Left renal cortex interstitium (tissue), 4 donors: ENCODE results near the gene ARMC7. TPM values are rescaled to one million over a fixed set of nuclear protein-coding genes. Genes with fewer than 3 reads are reported as not detected.
A peak's percentile ranks its signal among the peaks of the same experiment; 100 is the strongest.

ENCODE experiments used
- DNase-seq, 4 donors: peaks; one replicate each; pipeline ENCODE4 v3.0.0-alpha.2; 2013; ENCODE audit warnings: low read depth in 4 of 4, low spot score in 2 of 4, missing footprints in 1 of 4
- polyA plus RNA-seq, 4 donors: library from polyadenylated mRNA; unstranded; fragments of 120-200 nt; gene quantifications; one replicate each; pipeline ENCODE4 v1.2.1, GENCODE V29; 2013; ENCODE audit not compliant: insufficient read length in 4 of 4

Gene ARMC7
- polyA plus RNA-seq, 4 donors = 16.6 to 21.5 (median 17.4) TPM

- peak in 1 of 4 donors; percentile 32 for DNase-seq
These were observed 32.1 kb upstream of the ARMC7 start for GRCh38 chr17:75077496-75078283.

DNA sequence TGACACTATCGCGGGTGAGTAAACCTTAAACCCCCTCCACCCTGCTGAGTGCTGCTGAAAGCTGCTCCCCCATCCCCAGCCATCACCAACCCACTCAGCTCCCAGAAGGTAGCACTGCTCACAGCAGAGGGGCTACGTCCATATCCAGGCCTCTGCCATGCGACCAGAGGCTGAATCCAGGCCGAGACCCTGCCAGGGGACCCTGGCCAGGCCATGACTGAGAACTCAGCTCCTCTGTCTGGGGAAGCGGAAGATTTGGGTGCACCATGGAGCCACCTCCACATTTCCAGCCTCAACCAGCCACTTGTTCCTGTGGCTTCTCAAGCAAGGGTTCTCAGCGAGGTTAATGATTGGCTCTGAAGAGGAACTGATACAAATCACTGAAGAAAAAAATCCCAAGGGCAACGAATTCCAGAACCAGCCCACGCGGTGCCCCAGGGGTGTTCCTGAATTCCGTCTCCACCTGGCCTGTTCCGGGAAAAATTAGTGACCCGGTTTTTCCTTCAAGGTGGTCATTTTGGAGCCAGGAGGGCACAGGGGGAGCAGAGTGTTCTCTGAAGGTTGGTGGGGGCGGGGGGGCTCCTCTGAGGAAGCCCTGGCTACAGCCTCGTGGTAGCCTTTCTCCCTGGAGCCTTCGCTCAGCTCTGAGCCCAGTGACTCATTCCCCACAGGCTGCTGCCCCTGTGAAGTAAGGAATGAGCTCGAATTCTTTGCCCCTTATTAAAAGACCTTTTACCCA, 31.3 kb upstream of the ARMC7 start:
- DNase-seq = no peak

DNA sequence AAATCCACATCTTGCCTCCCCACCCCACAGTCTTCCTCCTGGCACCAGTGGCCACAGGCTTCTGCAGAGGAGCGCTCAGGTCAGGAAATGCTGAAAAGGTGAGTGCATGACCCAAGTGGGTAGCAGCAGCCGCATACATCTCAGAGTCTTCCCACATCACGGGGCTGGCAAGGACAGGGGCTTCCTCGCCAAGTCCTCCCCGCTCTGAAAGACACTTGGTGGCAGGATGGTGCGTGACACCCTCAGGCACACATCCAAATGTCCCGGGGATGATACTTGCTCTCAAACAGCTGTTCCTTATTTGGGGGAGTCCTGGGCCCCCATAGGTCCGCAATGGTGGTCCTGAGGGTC, 30.8 kb upstream of the ARMC7 start:
- DNase-seq = no peak

DNA sequence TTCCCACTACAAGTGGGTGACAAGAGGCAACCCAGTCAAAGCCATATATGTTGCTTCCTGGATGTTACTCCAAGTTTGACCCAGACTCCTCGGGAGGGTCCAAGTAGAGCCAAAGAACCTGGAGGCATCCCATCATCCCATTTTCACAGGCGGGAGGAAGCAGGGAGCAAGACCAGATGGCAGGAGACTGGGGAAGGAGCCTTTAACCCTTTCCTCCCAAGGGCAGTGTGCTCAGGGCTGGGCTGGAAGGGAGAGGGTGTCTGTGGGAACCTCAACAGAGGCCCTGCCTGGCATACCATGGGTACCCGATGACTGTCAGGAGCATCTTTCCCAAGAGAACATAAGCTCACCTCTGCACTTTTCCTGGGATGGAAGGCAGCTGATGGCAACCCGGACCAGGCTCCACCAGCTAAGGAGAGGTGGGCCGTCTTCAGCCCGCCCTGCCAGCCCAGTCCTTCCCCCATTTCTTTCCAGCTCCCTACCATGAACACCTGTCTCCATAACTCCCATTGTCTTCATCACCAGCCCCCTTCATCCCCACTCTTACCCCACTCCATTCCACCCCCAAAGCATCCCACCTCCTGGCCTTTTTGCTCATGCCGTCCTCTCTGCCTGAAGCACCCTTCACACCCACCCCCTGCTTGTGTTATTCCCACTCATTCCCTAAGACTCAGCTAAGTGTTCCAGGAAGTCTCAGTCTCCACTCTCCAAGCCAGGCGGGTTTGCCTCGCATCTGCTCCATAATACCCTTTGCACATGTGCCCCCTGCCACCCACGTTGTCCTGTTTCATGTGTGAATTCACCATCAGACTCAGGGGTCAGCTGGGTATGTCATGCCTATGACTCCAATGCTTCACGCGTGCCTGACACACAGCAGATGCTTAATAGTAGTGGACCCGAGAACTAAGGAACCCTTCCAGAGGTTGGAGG, 27.9 kb upstream of the ARMC7 start:
- no peak for DNase-seq

DNA sequence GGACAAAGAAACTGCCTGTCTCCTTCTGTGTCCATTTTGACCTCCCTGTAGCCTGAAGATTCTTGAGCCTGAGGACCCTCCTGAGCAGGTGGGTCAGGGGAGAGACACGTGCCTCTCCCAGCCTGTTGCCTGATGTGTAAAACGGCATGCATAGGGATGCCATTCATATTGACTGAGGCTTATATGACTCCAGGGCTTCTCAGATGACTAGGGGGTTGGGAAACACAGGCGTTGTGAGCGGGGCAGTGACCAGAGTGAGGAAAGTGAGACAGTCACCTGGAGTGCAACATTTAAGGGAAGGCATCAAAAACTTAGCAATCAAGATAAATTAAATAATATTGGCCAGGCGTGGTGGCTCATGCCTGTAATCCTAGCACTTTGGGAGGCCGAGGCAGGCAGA, 27.1 kb upstream of the ARMC7 start:
- no peak for DNase-seq

DNA sequence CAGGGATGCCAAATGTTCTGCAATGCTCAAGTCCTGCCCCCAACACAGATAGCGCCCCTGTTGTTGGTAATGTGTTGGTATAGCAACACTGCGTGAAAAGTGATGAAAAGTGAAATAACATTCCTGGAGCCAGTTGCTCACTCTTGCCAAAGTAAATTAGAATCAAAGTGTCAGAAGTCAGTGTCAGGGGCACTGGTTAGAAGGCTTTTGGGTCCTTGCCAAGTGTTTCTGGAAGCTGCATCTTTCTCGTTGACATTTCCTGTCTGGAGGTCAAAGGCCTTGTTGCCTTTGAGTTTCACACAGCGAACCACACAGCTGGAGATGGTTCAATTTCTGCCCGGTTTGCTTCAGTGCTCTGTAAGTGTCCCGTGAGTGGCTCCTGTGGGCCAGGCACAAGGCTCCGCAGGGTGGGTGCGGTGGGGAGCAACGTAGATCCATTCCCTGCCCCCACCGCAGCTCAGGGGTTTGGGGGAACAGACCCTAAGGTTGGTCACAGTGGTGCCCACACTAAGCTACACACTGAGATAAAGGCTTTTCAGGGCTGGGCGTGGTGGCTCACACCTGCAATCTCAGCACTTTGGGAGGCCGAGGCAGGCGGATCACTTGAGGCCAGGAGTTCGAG, 25.6 kb upstream of the ARMC7 start:
- DNase-seq = no peak

GRCh38 chr17:75086496-75087181, 23.1 kb upstream of the ARMC7 start:
- no peak for DNase-seq

DNA sequence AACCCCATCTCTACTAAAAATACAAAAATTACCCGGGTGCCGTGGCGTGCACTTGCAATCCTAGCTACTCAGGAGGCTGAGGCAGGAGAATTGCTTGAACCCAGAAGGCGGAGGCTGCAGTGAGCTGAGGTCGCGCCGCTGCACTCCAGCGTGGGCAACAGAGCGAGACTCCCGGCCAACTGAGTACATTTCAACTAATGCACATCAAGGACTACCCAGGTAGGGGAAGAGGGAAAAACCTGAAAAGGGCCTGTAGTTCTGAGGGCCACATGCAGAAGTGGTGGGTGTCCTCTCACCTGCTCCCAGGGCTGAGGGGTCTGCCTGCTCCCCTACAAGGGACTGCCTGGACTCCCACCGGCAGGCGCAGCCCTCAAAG, 22.6 kb upstream of the ARMC7 start:
- no peak for DNase-seq

GRCh38 chr17:75087558-75088453, 22.0 kb upstream of the ARMC7 start, which contains the start of gene SLC16A5:
Gene SLC16A5 (plus strand): TSS chr17:75087954. CDS start chr17:75093637, 5,683 bp downstream.
- peak in 1 of 4 donors; percentile 78 for DNase-seq

DNA sequence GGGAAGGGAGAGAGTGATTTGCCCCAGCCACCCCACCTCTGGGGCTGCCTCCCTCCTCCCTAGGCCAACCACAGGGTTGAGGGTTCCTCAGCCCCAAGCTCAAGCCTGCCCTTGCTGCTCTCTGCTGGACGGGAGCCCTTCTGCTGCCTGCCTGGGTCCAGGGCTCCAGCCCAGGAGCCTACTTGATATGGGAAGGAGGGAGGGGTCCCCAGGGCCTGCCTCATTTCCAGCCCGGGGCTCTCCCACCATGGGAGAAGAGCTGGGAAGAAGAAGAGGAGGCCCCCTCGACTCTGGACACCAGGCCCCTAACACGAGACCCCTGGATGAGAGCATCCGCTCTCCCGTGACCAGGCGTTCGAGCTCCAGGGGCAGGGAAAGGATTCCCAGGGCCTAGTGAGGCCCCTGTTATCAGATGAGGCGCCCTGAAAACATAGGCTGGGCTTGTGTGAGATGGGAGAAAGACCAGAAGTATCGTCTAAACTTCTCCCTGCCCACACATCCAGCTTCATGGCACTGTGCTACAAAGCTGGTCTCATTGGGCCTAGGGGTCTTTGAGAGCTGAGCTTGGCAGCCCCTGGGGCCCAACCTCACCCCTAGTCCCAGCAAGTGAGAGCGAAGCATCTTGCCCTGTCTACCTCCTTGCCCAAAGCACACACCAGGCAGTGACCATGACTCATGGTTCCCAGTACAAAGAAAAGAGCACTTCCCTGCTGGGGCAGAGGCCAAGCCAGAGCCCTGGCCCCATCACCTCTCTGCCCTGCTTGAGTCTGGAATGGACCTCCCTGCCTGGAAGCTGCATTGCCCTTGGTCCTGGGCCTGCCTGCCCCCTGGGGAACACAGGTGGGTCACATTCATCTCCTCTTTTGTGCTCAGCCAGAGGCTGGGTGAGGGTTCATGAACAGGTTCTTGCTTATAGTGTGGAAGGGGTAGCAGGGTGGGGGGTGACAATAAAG, 21.0 kb upstream of the ARMC7 start:
- no peak for DNase-seq

GRCh38 chr17:75090871-75091854, 18.6 kb upstream of the ARMC7 start:
- DNase-seq = no peak

- DNase-seq = no peak
These were observed 17.9 kb upstream of the ARMC7 start for GRCh38 chr17:75091855-75092327.

GRCh38 chr17:75093548-75094158, 16.1 kb upstream of the ARMC7 start:
- DNase-seq = no peak

DNA sequence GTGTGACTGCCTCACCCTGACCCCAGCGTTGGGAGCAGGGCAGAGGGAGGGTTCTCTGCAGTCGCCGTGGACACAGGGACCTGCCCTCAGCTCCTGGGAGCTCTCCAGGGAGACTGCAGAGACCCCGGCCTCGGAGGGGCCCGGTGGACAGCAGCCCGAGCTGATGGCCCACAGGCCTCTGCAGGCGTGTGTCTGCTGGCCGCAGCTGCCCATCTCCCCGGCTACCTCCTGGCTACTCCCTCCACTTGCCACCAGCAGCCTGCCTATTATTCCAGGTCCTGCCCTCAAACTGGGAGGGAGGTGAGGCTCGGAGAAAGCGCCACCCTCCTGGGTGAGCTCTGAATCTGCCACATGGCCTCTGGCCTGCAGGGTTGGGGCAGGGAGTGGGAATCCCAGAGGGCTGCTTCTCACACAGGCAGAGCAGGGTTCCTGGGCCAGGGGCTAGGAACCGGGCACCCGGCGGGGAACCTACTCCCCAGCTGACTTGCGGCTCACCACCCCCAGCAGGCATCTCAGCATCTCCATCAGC, 14.8 kb upstream of the ARMC7 start:
- no peak for DNase-seq

DNA sequence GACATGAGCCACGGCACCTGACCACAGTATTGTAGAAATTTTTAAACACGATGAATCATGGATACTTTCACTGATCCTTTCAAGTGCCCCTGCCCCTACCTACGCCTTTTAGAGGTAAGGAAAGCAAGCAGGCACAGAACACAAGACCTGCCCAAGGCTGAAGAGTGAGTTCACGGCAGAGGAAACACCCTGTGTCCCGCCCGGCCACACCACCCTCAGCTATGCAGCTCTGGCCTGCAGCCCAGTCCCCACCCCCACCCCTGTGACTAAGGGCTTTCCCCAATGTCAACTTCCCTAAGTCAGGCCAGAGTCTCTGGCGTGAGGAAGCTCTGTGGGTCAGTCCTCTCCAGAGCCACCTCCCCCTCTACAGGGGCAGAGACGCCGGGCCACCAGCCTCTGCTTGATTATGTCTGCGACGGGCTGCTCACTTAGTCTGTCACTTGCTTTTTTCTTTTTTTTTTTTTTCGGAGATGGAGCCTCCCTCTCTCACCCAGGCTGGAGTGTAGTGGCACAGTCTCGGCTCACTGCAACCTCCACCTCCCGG, 13.6 kb upstream of the ARMC7 start:
- no peak for DNase-seq

DNA sequence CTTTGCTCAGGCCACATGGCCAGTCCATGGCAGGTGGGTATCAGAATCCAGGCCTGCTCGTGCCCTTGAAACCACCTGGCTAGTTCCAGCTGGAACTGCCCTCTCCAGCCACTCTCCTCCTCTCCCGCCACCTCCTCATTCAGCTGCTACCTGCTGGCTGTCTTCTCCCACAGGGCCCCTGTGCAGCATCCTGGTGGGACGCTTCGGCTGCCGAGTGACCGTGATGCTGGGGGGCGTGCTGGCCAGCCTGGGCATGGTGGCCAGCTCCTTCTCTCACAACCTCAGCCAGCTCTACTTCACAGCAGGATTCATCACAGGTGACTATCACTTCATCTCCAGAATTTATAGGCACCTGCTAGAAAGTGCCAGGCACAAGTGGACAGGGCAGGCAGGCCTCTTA, 11.9 kb upstream of the ARMC7 start:
- DNase-seq = no peak
